ENCODE measurements around the gene TENM4.

The TENM4 gene

GRCh38 chr11:79241852-79242241, 199.0 kb downstream of the TENM4 start:
- no peak for TF ChIP-seq CTCF (IDR thresholded peaks at IDR 0.05; ENCODE audit: extremely low read depth, missing control alignments)
- no peak for DNase-seq (ENCODE audit: low spot score)

- DNase-seq (ENCODE audit: low spot score), result no peak
- TF ChIP-seq CTCF (IDR thresholded peaks at IDR 0.05; ENCODE audit: extremely low read depth, missing control alignments), result no peak
Measured at GRCh38 chr11:79241205-79241851, 199.5 kb downstream of the TENM4 start.

- DNase-seq (ENCODE audit: low spot score), result no peak
- TF ChIP-seq CTCF (IDR thresholded peaks at IDR 0.05; ENCODE audit: extremely low read depth, missing control alignments), result no peak
Measured at GRCh38 chr11:79237703-79238102, 203.1 kb downstream of the TENM4 start.

- no peak for TF ChIP-seq CTCF (IDR thresholded peaks at IDR 0.05; ENCODE audit: extremely low read depth, missing control alignments)
- DNase-seq (ENCODE audit: low spot score), result no peak
Measured at GRCh38 chr11:79237091-79237490, 203.7 kb downstream of the TENM4 start.

- DNase-seq (ENCODE audit: low spot score), result no peak
- no peak for TF ChIP-seq CTCF (IDR thresholded peaks at IDR 0.05; ENCODE audit: extremely low read depth, missing control alignments)
Measured at GRCh38 chr11:79236541-79236971, 204.3 kb downstream of the TENM4 start.

- DNase-seq (ENCODE audit: low spot score), result no peak
- TF ChIP-seq CTCF (IDR thresholded peaks at IDR 0.05; ENCODE audit: extremely low read depth, missing control alignments), result no peak
Measured at GRCh38 chr11:79235696-79236095, 205.1 kb downstream of the TENM4 start.

- DNase-seq (ENCODE audit: low spot score), result no peak
- TF ChIP-seq CTCF (IDR thresholded peaks at IDR 0.05; ENCODE audit: extremely low read depth, missing control alignments), result no peak
Measured at GRCh38 chr11:79232346-79232745, 208.5 kb downstream of the TENM4 start.

Measured in GM20000 (cell line).